Stimulated activated CD8-positive, alpha-beta memory T cell treated with anti-CD3 and anti-CD28 coated beads, Interleukin-12 subunit alpha, Interleukin-12 subunit beta, amount 100 ng/mL, for 24 hours (primary cell): ENCODE measurements around the gene CRAMP1.
"Not testable (repeated sequence)": the region's sequence is repeated elsewhere in the genome, so short reads cannot be mapped to it uniquely, and the experiment has no call there.

Source experiments
- DNase-seq: peaks from one replicate; pipeline ENCODE4 v3.0.0-alpha.2; 2020; ENCODE audit errors: extremely low read depth

Gene CRAMP1

DNA sequence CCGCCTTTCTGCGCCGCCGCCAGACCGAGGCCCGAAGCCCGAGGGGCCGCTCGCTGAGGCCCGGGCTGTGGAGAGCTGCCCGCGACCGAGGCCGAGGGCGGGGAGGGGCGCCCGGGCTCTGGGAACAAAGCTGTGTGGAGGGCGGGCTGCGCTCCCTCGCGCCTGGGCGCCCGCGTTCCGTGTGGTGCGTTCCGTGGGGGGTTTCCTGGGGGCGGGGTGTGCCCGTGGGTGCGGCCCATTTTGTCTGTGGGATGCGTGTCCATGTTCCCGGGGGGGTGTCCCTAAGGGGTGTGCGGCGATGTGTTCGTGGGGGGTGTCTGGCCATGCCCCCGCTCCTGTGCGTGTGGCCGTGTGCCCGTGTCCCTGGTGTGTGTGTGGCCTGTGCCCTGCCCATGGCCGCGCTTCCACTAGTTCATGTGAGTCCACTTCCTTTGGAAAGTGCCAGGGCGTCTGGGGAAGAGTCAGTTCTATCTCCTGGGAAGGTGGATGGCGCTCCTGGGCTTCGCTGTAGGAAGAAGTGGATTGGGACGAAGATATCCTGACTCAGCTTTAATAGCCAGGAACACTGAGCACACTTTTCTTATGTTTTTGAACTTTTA lies 66.4 kb downstream of the CRAMP1 start:
- peak; percentile 26 for DNase-seq

DNA sequence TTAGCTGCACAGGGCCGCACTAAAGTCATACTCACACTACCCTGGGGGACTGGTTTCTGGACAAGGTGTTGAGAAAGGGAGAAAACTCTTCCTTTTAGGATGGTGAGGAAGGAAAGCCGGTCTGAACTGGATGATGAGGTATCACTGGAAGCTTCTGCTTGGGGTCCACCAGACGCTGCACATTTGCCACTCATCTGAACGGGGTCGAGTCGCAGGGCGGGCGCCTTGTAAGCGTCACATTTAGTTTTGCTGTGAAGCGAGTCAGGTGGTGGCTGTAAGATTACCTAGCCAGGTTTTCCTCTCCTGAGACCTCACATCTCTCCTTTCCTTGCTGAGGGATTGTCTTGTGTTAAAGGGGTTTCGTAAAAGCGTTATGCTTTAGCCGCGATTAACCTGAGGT lies 68.2 kb downstream of the CRAMP1 start:
- DNase-seq, result no peak

DNA sequence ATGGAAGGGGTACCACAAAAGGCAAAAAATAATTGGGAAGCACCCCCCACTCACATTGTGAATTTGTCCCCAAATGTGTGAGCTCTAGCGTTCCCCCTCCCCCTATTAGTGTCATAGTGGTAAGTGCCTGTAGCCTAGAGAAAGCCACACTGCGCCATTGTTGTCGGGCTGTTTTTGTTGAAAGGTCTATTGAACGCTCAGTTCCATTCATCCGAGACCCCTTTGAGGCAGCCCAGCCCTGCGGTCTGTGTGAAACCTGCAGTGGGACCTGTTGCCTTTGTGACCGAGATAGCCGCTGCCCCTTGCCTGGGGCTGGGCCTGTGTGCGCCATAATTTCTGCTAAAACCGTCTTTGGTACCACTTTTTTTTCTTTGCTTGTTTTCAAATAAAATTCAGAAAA lies 68.9 kb downstream of the CRAMP1 start:
- no peak for DNase-seq

DNA sequence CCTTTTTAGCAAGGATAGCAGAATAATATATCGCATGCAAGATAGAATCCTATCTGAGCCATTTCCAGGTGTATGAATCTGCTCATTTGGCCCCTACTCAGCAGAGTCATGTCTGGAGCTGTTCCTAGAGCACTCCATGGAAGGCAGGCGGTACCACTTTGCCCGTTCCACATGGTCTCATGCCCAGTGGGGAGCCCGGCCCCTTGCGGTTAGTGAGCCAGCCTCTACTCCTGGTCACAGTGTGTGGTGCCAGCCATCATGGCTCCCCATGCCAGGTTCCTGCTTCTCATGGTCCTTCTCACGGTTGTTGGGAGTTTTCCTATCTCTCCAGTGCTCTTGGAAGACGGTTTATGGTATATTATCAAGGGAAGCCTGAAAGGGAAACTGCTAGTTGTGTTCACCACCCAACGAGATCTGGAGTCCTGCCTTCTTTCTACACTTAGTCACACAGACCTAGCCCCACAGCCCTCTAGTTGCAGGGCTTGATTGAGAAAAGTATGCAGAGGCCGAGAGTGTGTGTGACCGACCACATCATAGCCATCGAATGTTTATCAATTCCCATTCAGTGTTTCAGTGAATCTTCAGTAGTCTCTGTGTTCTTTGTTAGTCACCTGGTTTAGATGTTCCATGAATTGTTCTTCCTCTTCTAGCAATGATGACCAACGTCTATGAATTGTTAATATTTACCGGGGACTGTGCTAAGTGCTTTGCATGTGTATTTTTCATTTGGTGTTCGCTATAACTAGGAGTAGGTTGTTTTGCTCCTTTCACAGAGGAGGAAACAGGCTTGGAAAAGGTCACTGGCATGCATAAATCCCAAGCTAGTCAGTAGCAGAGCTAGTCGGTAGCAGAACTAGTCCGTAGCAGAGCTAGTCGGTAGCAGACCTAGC lies 75.5 kb downstream of the CRAMP1 start:
- DNase-seq, result no peak

DNA sequence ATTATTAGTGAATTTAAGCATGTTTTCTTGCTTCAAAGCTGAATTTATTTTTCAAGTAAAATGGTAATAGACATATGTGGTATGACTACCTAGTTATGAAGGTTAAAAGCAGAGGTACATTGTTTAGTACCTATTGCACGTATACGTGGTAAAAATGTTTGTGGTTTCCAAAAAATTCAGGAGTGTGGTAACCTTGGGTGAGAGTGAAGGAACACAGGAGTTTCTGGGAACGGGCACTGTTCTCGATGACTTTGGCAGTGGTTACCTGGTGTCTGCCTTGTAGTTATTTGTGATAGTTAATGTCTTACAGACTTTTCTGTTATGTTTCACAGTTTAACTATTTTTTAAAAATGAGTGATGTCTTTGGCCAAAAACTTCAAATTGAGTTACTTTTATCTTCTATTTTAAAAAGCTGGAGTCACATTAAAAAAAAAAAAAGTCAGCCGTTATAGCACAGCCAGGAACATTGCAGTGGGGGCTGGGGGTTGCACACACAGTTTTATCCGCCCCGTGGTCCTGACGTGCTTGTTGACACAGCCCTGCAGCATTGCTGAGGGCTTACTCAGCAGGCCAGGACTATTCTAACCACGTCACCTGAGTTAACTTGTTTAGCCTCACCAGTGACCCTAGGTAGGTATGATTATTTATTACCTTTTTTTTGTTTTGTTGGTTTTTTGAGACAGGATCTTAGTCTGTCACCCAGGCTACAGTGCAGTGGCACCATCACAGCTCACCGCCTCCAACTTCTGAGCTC lies 76.8 kb downstream of the CRAMP1 start:
- no peak for DNase-seq

DNA sequence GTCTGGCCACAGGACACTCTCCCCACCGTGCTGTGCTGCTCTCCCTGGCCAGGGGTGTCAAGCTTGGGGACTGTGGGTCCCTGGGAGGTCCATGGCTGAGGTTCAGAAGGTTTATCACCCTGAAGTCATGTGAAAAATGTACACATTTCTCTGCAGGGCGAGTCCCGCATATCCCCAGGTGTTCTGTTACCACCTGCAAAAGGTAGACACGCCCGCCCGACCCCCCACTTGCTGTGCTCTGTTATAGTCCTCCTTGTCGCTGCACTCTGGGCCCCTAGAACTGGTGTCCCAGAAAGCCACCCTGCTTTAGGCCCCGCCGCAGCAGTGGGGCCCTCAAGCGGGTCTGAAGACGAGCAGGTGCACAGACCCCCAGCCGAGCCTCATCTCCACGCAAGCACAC lies 77.7 kb downstream of the CRAMP1 start:
- no peak for DNase-seq

DNA sequence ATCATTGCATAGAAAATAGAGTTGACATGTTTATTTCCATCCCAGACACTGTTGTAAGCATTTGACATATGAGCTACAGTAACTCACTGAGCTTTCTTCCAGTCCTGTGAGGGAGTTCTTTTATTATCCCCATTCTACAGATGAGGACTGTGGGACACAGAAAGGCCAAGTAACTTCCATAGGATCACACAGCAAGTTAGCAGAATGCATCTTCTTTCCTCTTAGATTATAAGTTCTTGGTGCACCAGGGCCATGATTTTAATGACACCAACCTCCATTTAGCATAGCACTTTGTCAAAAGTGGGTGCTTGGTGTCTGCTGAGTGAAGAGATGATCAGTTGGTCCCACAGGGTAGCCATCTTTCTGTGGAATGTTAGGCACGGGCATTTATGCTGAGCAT lies 78.7 kb downstream of the CRAMP1 start:
- no peak for DNase-seq

DNA sequence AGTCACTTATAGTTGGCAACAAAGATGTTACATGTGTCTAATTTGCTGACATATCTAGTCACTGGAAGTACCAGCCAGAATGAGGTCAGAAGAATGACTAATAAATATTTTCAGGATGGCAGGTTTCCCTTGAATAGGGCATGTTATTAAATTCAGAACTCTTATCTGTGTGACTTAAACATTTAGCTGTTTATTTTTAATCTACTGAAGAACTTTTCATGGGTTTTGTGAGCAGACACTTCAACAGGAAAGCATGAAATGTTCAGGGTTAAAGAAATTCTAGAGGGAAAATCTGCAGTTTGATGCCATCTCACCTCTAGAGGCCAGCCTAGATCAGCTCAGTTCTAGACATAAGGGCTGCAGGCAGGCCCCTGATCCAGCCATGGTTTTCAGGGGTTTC lies 79.1 kb downstream of the CRAMP1 start:
- no peak for DNase-seq

DNA sequence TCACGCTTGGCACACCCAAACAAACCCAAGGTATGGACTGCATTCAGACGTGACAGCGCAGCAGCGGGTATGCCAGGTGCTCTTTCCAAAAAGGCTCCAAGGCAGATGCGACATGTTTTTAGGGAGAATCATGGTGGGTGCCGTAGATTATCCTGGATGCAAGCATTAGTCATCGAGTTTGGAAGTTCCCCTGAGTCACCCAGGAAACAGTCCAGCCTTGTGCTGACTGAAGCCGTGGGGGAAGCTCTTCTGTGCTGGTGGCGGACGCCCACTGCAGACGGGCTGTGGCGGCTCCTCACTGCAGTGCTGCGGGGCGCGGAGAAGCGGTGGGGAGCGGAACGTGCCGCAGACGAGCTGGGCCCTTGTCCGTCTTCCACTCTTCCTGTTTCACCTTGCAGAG lies 79.8 kb downstream of the CRAMP1 start:
- no peak for DNase-seq

DNA sequence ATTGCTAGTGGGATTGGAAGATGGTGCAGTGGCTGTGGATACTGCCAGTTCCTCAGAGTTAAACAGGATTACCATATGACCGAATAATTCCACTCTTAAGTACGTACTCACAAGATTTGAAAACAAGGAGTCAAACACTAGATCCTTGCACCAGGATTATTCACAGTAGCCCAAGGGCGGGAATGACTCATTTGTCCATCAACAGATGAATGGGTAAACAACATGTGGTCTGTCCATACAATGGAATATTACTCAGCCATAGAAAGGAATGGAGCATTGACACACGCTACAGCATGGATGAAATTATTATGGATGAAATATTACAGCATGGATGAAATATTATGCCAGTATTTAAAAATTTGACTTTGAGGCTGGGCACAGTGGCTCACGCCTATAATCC lies 84.7 kb downstream of the CRAMP1 start:
- DNase-seq, result no peak

DNA sequence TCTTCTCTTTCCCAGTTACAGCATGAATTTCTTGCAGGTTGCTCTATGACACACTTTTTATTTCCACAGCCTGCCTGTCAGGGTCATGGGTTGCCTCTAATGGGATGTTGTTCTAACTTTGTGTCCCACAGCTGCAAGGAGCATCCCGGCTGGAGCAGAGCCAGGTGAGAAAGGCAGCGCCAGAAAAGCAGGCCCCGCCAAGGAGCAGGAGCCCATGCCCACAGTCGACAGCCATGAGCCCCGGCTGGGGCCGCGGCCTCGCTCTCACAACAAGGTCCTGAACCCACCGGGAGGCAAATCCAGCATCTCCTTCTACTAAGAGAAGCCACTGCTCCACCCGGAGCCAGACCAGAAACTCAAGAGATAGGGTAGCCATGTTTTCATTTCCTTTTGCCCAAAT lies 86.5 kb downstream of the CRAMP1 start:
- DNase-seq, result no peak

DNA sequence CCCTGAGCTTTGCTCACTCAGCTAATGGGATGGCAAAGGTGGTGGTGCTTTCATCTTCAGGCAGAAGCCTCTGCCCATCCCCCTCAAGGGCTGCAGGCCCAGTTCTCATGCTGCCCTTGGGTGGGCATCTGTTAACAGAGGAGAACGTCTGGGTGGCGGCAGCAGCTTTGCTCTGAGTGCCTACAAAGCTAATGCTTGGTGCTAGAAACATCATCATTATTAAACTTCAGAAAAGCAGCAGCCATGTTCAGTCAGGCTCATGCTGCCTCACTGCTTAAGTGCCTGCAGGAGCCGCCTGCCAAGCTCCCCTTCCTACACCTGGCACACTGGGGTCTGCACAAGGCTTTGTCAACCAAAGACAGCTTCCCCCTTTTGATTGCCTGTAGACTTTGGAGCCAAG lies 88.1 kb downstream of the CRAMP1 start:
- DNase-seq, result no peak

DNA sequence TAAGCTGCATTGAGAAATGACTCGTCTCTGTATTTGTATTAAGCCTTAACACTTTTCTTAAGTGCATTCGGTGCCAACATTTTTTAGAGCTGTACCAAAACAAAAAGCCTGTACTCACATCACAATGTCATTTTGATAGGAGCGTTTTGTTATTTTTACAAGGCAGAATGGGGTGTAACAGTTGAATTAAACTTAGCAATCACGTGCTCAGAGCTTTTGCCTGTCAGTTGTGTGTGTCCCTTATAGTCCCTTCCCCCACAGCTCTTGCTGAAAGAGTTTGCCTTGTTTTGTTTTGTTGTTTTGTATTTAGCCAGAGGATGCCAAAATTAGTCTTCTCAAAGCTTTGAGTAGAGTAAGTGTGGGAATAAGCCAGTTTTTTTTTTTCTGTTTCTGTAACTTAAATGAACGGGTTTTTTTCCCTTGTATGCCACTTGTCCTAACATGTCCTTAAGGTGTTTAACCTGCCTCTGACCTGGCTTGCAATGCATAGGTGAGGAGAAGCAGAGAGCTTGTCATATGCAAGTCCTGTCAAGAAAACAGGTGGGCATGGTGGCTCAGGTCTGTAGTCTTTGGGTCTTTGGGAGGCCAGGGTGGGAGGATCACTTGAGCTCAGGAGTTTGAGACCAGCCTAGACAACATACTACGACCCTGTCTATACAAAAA lies 89.2 kb downstream of the CRAMP1 start:
- DNase-seq, result no peak

DNA sequence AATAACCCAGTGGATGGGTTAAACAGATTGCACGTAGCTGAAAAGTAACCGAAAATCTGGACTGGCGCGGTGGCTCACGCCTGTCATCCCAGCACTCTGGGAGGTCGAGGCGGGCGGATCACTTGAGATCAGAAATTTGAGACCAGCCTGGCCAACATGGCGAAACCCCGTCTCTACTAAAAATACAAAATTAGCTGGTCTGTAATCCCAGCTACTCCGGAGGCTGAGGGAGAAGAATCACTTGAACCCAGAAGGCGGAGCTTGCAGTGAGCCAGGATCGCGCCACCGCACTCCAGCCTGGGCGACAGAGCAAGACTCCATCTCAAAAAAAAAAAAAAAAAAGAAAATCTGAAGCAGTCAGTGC lies 93.1 kb downstream of the CRAMP1 start:
- DNase-seq, result not testable (repeated sequence)

DNA sequence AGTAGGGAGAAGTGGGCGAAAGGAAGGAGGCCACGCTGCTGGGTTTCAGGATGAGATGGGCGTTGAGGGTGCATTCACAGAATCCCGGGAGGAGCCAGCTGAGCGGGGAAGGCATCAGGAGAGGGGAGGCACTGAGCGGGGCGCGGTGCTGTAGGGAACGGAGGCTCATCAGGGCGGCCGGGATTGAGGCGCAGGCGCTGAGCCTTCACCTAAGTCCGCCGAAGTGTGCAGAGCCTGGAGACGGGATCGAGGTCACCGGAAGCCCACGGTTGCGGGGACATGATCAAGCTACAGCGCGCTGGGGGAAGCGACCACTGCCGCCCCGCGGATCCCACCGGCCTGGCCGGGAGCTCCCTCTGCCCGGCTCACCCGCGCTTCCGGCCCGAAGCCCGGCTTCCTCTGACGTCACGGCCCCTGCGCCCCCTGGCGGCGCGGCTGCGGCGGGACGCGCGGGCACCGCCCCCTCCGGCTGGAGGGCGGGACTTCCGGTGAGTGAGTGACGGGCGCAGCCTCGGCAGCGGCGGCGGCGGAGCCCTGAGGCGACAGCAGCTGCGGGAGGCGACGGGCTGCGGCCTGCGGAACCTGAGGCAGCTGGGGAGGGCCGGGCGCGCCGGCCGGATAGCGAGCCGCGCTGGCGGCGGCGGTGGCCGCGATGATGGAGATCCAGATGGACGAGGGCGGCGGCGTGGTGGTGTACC lies 93.7 kb downstream of the CRAMP1 start, which contains the start of gene MAPK8IP3:
MAPK8IP3 (plus strand) TSS at position 508 of the 698 bp plus-strand sequence; CDS start at position 653, 145 bp downstream.
- DNase-seq, result peak; percentile 76

DNA sequence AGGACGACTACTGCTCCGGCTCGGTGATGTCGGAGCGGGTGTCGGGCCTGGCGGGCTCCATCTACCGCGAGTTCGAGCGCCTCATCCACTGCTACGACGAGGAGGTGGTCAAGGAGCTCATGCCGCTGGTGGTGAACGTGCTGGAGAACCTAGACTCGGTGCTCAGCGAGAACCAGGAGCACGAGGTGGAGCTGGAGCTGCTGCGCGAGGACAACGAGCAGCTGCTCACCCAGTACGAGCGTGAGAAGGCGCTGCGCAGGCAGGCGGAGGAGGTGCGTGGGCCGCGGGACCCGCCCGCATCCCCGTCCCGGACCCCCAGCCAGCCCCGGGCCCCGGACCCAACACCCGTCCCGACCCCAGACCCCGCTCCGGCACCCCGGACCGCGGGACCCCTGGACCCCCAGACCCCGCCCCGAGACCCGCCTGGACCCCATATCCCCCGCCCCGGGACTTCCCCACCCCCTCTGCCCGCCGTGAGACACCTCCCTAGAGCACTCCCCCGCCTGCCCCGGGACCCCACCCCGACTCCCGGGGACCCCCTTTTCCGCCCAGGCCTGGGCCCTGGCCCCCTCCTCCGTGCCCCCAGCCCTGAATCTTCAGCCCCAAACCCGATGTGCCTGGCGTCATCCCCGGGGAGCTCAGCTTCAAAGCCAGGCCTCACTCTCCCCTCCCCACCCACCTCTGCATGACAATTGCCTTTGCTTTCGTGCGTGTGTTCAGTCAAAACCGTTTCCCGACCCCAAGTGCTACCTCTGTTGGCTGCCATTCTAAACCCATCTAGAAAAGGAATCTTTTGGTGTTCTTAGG lies 94.4 kb downstream of the CRAMP1 start:
- DNase-seq, result no peak

DNA sequence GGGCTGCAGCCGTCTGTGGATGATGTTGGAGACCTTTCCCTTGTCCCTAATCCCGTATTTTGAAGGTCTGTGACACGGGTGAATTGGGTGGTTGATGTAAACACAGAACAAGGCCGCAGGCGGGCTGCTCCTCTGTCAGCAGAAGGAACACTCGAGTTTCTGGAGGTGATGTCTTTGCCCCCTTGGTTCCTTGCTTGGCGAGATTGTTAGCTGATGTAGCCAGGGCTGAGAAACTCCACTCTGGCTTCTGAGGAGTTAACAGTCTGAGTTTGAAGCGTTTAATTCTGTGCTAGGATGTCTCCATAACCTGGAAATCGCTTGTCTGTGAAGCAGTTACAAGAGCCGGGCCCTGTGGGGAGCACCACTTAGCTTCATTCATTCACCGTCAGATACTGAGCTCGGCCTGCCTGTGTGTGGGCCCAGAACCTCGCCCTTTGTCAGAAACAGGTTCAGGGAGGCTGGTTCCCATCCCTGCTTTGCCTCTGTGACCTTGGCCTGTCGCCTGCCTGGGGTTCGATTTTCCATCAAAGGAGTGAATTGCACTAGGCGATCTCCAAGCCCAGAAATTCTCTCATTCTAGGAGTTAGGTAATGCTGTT lies 95.1 kb downstream of the CRAMP1 start:
- no peak for DNase-seq

DNA sequence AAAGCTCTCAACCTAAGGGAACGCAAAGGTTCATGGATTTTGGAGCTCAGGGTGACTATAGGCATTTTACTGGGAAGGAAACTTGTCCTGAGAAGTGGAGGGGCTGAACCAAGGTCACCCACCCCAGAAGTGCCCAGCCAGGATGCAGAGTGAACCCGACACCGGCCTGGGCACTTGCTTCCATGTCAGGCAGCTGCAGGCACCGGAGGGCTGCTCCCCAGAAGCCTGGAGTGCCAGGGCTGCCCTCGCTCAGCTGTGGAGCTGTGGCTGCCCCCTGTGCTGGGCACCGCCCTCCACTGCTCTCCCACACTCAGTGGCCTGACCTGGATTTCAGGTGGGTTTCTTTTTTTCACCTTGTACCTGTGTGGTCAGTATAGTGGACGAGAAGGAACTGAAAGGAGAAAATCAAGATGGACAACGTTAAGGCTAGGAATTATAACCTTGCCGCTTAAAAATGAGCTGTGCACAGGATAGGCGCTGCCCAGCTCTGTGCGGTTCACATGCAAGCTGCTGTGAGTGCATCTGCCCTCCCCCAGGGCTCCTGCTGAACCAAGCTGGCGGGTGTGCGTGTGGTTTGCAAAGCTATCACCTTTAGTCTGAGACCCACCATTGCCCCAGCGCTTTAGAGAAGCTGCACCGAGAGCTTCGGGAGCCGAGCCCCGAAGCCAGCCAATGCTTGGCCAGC lies 96.1 kb downstream of the CRAMP1 start:
- DNase-seq, result no peak

DNA sequence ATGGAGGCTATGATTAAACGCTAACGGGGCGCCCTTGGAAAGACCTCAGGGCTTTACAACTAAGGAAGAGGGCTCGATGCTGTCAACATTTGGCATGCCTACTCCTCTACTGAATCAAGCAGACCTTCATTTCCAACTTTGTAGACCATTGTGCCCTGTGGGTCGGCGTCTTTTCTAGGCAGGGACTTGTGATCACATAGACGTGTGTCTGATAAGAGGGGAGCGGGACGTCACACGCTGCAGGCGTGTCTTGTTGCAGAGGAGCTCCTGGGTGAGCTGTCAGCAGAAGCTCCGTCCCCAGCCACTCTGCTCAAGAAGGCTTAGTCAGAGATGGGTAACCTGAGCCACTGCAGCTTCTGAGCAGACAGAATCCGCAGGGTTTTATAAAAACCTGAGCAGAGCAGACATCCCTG lies 96.6 kb downstream of the CRAMP1 start:
- DNase-seq, result no peak

DNA sequence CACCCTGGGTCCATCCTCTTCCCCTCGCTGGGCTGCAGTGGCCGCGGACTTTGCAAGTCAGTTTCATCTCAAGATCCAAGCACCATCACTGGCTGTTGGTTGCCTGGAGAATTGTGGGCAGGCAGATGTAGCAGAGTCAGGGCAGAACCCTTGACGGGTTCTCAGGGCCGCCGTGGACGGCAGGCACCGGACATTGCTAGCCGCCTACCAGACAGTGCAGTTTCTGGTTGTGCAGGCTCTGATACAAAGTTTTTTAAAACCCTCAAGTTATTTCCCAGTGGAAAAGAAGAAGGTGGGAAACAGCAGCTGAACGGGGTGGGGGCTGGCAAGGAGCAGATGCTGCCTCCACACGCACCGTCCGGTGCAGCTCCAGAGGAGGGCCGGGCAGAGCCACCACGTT lies 97.2 kb downstream of the CRAMP1 start:
- no peak for DNase-seq
